ENCODE data around the gene UMAD1.

Gene UMAD1

GRCh38 chr7:7720750-7721621, 80.4 kb downstream of the UMAD1 start:
- no peak for DNase-seq (ENCODE audit: low spot score)

DNA sequence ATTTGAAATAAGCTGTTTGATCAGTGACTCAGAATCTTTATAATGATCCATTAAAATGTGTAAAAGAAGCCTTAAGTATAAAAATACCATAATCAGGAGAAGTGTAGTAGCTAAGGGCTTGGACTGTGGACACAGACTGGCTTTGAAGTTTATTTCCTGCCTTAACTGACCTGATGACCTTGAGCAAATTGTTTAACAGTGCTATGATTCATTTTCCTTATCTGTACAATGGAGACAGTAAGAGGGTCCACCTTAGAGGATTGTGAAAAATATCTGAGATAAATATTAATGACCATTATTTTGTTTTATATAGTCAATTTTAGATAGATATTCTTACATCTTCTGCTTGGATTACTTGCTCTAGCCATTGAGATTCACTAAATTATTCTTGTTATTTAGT, 91.2 kb downstream of the UMAD1 start:
- peak; percentile 27 for DNase-seq (ENCODE audit: low spot score)

DNA sequence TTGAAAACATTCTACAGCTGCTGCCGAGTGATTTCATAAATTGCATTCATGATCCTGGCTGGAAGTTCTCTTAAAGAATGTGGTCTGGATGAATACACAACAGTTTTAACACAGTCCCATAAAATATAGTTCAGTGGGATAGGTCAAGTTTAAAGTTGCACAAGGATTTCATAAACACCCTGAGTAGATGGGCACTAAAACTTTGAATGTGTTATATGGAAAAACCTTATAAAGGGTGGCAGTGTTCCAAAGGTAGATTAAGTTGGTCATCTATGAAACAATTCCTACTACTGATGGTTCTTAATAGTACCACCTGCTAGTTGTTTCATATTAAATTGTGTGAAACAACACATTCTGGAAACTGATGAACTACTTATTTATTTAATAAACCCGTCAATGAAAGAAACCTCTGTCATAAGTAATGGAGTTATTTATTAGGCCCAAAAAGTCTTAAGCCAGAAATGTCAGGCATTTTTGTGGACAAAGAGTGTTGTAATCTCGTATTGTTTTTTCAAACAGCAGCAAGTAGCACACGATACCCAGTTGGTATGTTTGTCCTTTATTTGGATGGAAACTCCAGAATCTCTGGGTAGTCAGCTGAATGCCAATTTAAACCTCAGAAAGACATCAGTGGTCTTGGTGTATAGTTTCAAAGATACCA, 92.2 kb downstream of the UMAD1 start:
- no peak for DNase-seq (ENCODE audit: low spot score)

GRCh38 chr7:7736671-7737070, 96.1 kb downstream of the UMAD1 start:
- DNase-seq (ENCODE audit: low spot score), result no peak

- DNase-seq (ENCODE audit: low spot score), result no peak
Observed at GRCh38 chr7:7737674-7738073, 97.1 kb downstream of the UMAD1 start.

DNA sequence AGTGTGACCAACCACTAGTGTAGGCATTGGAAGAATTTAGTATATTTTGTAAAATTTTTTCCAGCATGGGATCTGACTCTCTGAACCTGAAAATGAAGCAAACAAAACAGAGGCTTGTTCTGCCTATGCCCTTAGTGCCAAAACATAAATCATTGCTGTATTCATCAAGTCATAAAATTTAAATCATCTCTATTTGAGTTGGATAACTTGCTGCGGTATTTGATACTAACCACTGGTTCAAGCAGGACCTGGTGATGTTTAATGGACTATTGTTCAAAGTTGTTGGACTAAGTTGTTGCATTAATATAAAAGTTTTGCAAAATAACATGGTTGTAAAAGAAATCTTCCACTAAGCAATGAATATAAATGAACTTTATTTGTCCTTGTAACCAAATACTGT, 97.6 kb downstream of the UMAD1 start:
- no peak for DNase-seq (ENCODE audit: low spot score)

DNA sequence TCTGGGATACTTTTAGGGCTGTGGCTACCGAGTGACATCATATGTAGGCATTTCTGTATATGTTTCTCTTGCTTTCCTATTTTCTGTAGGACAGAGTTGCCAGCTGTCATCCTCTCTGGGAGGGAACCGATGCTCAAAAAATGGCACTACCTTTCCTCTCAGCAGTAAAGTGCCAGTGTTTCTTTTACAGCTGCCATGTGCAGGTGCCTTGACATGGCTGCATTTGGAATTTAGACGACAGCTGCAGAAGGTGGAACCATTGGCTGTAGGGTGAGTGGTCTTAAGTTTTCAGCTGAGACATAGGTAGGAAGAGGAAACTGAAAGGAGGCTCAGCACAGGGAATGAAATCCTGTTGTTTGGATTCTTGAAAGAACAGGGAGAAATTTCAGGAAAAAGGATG, 98.1 kb downstream of the UMAD1 start:
- DNase-seq (ENCODE audit: low spot score), result no peak

- no peak for DNase-seq (ENCODE audit: low spot score)
Observed at GRCh38 chr7:7739204-7740036, 98.9 kb downstream of the UMAD1 start.

GRCh38 chr7:7740037-7740355, 99.4 kb downstream of the UMAD1 start:
- DNase-seq (ENCODE audit: low spot score), result no peak

GRCh38 chr7:7742223-7742622, 101.7 kb downstream of the UMAD1 start:
- DNase-seq (ENCODE audit: low spot score), result no peak

DNA sequence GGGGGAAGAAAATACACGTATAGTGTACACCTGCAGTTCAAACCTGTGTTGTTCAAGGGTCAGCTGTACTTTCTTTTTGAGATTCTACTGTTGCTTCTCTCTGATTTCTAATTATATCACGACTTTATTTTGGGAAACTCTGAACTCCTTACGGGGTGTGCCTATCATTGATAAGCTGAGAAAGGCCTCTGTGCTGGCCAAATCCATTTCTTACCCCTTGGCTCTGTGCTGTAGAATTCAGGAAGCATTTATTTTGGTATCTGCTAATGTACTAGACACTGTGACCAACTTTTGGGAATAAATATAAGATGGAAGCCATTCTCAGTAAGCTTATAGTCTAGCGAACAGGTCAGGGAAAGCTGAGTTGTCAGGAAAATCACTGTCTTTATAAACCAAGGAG, 104.7 kb downstream of the UMAD1 start:
- no peak for DNase-seq (ENCODE audit: low spot score)

DNA sequence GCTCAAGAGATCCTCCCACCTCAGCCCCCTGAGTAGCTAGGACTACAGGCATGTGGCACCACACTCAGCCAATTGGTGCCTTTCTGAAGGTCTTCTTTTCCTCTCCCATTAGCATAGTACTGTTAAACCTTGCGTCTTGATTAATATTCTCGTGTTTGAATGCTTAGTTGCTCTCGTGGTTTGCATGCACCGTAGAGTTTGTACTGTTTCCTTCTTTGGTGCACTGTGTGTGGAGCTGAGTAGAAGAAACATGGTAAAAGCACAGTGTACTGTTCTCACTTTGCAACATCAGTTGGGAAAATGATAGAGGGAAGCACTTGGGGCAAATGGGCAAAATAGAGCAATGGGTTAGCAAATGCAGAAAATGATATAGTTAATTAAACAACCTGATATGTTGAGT, 105.4 kb downstream of the UMAD1 start:
- DNase-seq (ENCODE audit: low spot score), result no peak

DNA sequence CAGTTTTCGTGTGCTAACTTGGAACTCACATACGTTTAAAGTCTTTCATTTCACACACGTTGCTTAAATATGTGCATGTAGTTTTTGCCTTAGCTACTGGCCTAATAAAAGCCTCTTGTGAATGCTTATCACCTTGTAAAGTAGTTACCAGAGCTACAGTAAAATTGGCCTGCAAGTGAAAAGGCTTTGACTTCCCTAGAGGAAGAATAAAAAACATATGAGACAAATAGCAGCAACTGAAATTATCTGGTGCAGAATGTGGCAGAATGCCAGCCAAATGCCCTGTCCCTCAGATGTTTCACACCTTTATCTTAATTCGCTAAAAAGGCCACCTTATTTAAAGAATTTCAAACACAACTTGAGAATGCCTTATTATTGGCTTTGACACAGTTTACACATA, 105.9 kb downstream of the UMAD1 start:
- DNase-seq (ENCODE audit: low spot score), result no peak

DNA sequence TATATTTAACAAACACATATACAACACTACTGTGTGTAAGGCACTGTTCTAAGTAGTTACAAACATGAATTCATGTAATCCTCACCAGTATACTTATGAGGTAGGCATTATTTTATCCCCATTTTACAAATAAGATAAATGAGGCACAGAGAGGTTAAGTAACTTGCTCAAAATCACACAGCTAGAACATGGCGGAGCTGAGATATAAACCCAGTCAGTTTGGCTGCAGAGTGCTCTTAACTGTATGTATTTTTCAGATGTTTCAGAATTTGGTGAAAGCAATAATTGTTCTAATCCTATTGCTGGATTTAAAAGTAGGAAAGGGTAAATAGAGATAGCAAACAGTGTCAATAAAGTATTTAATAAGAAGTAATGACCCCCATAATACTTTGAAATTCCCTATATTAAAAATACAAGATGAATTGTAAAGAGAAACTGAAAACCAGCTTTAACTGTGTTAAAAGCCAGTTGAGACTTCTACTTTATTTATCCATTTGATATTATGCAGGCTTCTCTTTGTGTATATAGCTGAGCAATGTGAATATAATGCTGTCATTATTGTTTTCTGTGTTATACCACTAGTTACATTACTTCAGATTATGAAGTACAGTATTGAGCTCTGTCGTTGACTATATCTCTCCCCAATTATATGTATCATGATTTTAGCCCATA, 110.2 kb downstream of the UMAD1 start:
- no peak for DNase-seq (ENCODE audit: low spot score)

DNA sequence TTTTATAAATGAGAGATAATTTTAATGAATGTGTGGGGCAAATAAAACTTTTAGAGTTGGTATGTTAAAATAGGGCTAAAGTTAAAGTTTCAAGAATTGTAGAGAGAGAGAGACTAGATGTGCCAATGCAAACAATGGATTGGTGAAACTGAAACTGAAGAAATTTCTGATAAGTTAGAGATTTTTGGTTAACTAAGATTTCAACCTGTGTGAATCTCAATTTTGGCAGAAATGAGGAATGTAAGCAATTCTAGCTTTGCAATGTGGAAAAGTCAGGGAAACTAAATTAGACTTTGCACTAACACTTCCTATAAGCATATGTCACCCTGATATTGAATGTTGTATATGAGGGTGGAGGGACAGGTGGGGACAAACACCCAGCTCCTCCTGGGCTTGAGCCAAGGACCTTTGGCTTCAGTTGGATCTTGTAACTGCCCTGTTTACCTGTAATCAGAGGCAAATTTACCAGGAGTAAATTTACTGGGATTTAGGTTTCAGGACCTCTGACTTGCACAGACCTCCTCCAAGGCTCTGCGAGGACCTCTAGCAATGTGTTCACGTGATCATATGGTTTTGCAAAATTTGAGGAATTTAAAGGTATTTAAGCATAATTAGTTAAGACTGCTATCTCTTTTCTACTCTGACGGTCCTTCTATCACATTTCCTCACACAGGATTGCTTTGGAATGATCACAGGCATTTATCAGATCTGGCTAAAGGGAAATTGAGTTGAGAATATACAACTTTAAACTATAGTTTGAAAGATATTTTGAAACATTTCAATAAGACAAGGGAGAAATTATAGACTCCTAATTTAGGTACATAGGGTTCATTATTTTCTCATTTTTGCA, 110.9 kb downstream of the UMAD1 start:
- DNase-seq (ENCODE audit: low spot score), result no peak

DNA sequence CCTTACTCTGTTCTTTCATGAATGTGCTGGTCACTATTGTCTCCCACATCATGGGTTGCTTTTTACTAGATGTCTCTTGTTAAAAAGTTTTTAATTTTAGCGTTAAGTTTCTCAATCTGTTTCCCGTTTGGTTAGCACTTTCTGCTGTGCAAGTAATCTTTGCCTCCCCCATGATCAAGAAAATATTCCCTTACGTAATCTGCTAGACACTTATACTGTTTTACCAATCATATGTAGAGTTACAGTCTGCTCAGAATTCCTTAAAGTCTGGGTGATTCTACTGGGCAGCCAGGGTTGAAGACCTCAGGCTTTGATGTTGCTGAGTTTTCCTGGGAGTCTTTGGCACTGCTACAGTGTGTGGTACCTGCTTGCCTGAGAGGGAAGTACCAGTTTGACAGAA, 116.0 kb downstream of the UMAD1 start:
- DNase-seq (ENCODE audit: low spot score), result no peak

GRCh38 chr7:7757576-7757975, 117.0 kb downstream of the UMAD1 start:
- no peak for DNase-seq (ENCODE audit: low spot score)

DNA sequence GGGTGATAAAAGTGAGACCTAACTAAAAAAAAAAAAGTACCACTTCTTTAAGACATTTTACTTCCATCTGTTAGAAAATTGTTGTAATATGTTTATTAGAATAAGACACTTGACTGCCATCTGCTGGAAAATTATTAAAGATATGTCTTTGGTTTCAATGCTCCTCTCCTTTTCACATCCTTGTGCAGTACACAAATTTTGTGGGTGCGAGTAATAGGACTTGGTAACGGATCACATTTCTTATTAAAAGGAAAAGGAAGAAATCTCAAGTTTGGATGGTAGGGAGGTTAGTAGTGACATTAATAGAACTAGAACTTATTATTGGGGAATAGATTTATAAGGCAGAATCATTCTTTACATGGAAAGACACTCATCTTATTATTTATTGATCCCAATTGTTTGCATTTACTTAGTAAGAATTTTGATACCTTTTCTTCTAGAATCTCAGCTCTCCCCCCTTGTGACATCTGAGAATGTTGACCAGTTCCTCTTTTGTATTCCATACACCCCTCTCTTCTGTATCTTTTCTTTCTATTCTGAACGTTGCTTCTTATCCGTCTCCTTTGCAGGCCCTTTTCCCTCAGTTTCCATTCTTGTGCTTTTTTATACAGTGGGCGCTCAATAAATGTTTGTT, 120.9 kb downstream of the UMAD1 start:
- no peak for DNase-seq (ENCODE audit: low spot score)

- no peak for DNase-seq (ENCODE audit: low spot score)
Observed at GRCh38 chr7:7761974-7762779, 121.6 kb downstream of the UMAD1 start.
